Endodermal cell (in vitro differentiated cells): ENCODE data around the gene CROCC2. TPM values are rescaled to one million over a fixed set of nuclear protein-coding genes. Genes with fewer than 3 reads are reported as not detected.
A peak's percentile ranks its signal among the peaks of the same experiment; 100 is the strongest.

Experiments
- DNase-seq: peaks from one replicate; pipeline ENCODE4 v3.0.0-alpha.2; 2017
- H3K27ac ChIP-seq: 2 replicates; pipeline ENCODE4 v1.5.1; 2013; ENCODE audit warnings: mild to moderate bottlenecking, low read depth, low read length, moderate library complexity
- H3K27me3 ChIP-seq: 2 replicates; pipeline ENCODE4 v1.6.1; 2013; ENCODE audit warnings: mild to moderate bottlenecking, low read length, moderate library complexity; ENCODE audit not compliant: insufficient read depth, control insufficient read depth, poor library complexity, severe bottlenecking
- H3K36me3 ChIP-seq: 2 replicates; pipeline ENCODE4 v1.7.0; 2013; ENCODE audit warnings: mild to moderate bottlenecking, low read length, moderate library complexity; ENCODE audit not compliant: control insufficient read depth, insufficient read depth
- H3K4me1 ChIP-seq: one replicate; pipeline ENCODE4 v1.7.0; 2013; ENCODE audit warnings: low read length; ENCODE audit not compliant: control insufficient read depth, insufficient read depth
- H3K4me3 ChIP-seq: 2 replicates; pipeline ENCODE4 v1.5.1; 2013; ENCODE audit warnings: mild to moderate bottlenecking, low read length, moderate library complexity
- H3K9ac ChIP-seq: 2 replicates; pipeline ENCODE4 v1.6.1; 2013; ENCODE audit warnings: mild to moderate bottlenecking, low read length, moderate library complexity; ENCODE audit not compliant: poor library complexity, severe bottlenecking; ENCODE audit errors: extremely low read depth
- H3K9me3 ChIP-seq: 2 replicates; pipeline ENCODE4 v1.6.1; 2013; ENCODE audit warnings: mild to moderate bottlenecking, low read length, moderate library complexity; ENCODE audit not compliant: control insufficient read depth
- H3K27ac Mint-ChIP-seq: 2 replicates; pipeline ENCODE4 v1.8.0; 2020; ENCODE audit warnings: mixed read lengths
- H3K27me3 Mint-ChIP-seq: 2 replicates; pipeline ENCODE4 v1.8.0; 2021; ENCODE audit warnings: mild to moderate bottlenecking, mixed read lengths; ENCODE audit not compliant: insufficient read depth
- H3K36me3 Mint-ChIP-seq: 2 replicates; pipeline ENCODE4 v1.8.0; 2020; ENCODE audit warnings: low read depth, mixed read lengths
- H3K4me1 Mint-ChIP-seq: 2 replicates; pipeline ENCODE4 v1.8.0; 2020; ENCODE audit warnings: mixed read lengths
- H3K4me3 Mint-ChIP-seq: 2 replicates; pipeline ENCODE4 v1.8.0; 2020; ENCODE audit warnings: mild to moderate bottlenecking, moderate library complexity, mixed read lengths
- H3K9me3 Mint-ChIP-seq: 2 replicates; pipeline ENCODE4 v1.8.0; 2020; ENCODE audit warnings: mild to moderate bottlenecking, mixed read lengths
- WGBS, 2 experiments: methylation state at CpG; one replicate each; pipeline versions ENCODE4 v1.1.5 to v1.1.7; 2013; ENCODE audit warnings: missing lambda C conversion rate in 2 of 2, mixed read lengths in 1 of 2; ENCODE audit not compliant: insufficient coverage in 1 of 2, insufficient read length in 1 of 2; 5-methylcytosine and 5-hydroxymethylcytosine counted together
- total RNA-seq, 2 donors: library from RNA; stranded (reverse); fragmentation: NEBNext Ultra II Directional in 1 of 2; extraction: Animal tissue kit (Norgen Biotek cat#: 25700) in 1 of 2; gene quantifications; 2 replicates in 1 of 2; 3 replicates in 1 of 2; pipeline ENCODE4 v1.2.1, GENCODE V29; 2021
- TF ChIP-seq, protein P1 (sequence below): fragments of 200-600 bp; sonication (generic); conservative IDR thresholded peaks from 2 replicates; pipeline ENCODE4 v1.5.0; 2021; ENCODE audit warnings: antibody characterized with exemption, mild to moderate bottlenecking

Gene CROCC2
- total RNA-seq, 2 donors from 2014 or later = not detected

DNA sequence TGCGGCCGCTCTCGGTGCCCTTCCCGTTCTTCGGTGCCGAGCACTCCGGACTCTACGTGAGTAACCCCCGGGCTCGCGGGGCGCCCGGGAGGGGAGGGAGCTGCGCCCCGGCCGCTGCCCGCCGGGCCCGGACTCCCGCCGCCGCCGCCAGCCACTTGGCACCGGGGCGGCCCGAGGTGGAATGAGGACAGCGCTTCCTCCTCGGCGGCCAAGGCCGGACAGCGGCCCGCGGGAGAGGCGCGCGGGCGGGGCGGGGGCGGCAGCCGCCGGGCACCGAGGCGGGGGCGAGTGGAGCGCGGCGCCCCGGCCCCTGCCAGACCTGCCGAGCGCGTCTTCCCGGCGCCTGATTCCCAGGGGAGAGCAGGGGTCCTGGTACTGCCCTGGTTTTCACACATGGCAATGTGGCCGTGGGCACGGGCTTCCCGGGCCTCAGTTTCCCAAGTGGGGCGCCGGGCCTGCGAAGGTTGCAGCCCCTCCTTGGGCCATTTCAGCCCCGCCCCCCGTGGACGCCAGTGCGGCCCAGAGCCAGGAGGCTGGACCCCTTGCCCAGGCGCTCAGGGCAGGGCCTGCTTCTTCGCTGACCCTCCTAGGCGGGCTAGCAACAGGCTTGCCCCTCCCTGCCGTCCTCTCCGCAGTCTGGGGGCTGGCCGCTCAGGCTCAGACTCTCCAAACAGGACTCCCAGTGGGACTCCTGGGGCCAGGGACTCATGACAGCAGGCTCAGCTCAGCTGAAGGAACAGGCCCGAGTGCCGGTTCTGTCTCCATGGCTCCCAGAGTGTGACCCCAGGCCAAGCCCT is 93.1 kb downstream of the CROCC2 start:
- Mint-ChIP-seq H3K27ac (no peak overlapping the region), H3K4me1 (peaks cover 1% of the 10 kb centered on the region), H3K4me3 (peak overlapping the region; percentile 38), H3K36me3 (no peaks in the 10 kb centered on the region), H3K9me3 (peaks cover 12% of the 10 kb centered on the region), H3K27me3 (peaks cover 41% of the 10 kb centered on the region)
- Histone ChIP-seq H3K27ac (no peak overlapping the region), H3K9ac (no peak overlapping the region), H3K27me3 (peaks cover 48% of the 10 kb centered on the region), H3K4me3 (no peak overlapping the region), H3K9me3 (peaks cover 10% of the 10 kb centered on the region), H3K4me1 (no peaks in the 10 kb centered on the region), H3K36me3 (no peaks in the 10 kb centered on the region)
- peak; percentile 67 for DNase-seq
- 13 to 25% methylated on average over 19 to 71 of the region's 71 CpGs for WGBS, 2 experiments
- TF ChIP-seq, protein P1, sequence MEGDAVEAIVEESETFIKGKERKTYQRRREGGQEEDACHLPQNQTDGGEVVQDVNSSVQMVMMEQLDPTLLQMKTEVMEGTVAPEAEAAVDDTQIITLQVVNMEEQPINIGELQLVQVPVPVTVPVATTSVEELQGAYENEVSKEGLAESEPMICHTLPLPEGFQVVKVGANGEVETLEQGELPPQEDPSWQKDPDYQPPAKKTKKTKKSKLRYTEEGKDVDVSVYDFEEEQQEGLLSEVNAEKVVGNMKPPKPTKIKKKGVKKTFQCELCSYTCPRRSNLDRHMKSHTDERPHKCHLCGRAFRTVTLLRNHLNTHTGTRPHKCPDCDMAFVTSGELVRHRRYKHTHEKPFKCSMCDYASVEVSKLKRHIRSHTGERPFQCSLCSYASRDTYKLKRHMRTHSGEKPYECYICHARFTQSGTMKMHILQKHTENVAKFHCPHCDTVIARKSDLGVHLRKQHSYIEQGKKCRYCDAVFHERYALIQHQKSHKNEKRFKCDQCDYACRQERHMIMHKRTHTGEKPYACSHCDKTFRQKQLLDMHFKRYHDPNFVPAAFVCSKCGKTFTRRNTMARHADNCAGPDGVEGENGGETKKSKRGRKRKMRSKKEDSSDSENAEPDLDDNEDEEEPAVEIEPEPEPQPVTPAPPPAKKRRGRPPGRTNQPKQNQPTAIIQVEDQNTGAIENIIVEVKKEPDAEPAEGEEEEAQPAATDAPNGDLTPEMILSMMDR = no peak

DNA sequence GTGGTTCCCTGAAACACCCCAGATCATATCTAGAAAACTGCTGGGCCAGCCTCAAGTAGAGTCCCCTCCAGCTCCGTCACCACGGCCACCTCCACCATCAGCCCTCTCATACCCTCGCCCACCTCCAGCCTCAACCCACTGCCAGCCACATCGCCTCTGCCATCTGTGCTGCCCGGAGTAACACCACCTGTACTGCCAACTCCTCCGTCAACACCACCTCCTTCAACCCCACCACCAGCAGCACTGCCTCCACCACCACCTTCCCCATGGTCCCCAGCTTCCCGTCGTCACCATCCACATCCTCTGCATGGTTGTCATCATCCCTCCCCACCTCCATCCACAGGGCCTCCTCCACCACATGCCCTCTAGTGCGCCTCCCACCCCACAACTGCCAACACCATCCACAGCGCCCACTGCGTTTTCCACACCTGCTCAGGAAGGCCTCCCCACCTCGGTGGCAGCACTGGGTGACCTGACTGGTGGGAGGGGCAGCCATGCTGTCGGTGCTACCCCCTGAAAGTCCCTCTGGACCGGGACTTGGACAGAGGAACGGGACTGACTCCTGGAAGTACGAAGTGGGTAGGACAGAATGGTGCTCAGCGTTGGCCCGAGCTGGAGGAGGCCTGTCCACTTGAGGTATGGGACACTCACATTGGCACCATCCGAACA is 93.9 kb downstream of the CROCC2 start:
- peaks cover 12% of the 10 kb centered on the region for H3K9me3 ChIP-seq
- no peak overlapping the region for H3K9ac ChIP-seq
- Mint-ChIP-seq H3K27me3 (peaks cover 41% of the 10 kb centered on the region), H3K4me1 (peaks cover 1% of the 10 kb centered on the region), H3K27ac (no peak overlapping the region), H3K9me3 (peaks cover 19% of the 10 kb centered on the region), H3K4me3 (peak overlapping the region; percentile 34), H3K36me3 (no peaks in the 10 kb centered on the region)
- H3K4me1 ChIP-seq = no peaks in the 10 kb centered on the region
- no peak overlapping the region for H3K27ac ChIP-seq
- no peaks in the 10 kb centered on the region for H3K36me3 ChIP-seq
- peak; percentile 39 for DNase-seq
- no peak overlapping the region for H3K4me3 ChIP-seq
- H3K27me3 ChIP-seq = peaks cover 48% of the 10 kb centered on the region
- 91 to 92% methylated on average over 12 to 19 of the region's 19 CpGs for WGBS, 2 experiments
- TF ChIP-seq, protein P1 = no peak

DNA sequence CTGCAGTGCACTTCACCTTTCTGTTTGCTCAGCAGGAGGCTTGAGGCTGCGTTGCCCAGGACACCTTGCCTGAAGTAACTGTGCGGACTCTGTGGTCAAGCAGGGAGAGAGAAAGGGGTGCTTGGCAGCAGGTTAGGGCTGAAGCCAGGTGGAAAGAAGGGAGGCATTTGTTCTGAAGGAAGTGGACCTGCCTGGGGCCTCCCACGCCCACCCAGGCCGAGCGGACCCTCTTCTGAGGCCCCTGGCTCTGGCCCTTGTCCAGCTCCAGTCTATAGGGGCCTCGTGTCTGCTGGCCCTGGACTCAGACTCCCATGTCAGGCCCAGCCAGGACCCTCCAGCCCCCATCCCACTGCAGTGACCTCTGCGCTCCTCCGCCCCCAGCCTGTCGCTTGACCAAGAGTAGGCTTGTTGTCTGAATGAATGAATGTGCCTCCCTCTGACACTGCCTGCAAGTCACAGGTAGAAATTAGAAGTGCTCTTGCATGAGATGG is 94.7 kb downstream of the CROCC2 start:
- Histone ChIP-seq H3K36me3 (no peaks in the 10 kb centered on the region), H3K9me3 (peaks cover 20% of the 10 kb centered on the region), H3K4me1 (no peaks in the 10 kb centered on the region), H3K9ac (no peak overlapping the region), H3K27me3 (peaks cover 48% of the 10 kb centered on the region), H3K4me3 (no peak overlapping the region), H3K27ac (no peak overlapping the region)
- WGBS, 2 experiments = 88 to 100% methylated on average over 2 to 9 of the region's 9 CpGs
- Mint-ChIP-seq H3K4me1 (peaks cover 1% of the 10 kb centered on the region), H3K27me3 (peaks cover 41% of the 10 kb centered on the region), H3K27ac (no peak overlapping the region), H3K36me3 (no peaks in the 10 kb centered on the region), H3K9me3 (peaks cover 27% of the 10 kb centered on the region), H3K4me3 (no peak overlapping the region)
- TF ChIP-seq, protein P1 = no peak
- DNase-seq = peak; percentile 35
